ENCODE results near the gene GAREM1. TPM values are rescaled to one million over a fixed set of nuclear protein-coding genes. Genes with fewer than 3 reads are reported as not detected.

GAREM1 gene
- total and polyA plus RNA-seq, 2 donors (not counting 3 experiments of a cell fraction or from before 2014, with no cell fraction given): 0.69 to 1.0 TPM

DNA sequence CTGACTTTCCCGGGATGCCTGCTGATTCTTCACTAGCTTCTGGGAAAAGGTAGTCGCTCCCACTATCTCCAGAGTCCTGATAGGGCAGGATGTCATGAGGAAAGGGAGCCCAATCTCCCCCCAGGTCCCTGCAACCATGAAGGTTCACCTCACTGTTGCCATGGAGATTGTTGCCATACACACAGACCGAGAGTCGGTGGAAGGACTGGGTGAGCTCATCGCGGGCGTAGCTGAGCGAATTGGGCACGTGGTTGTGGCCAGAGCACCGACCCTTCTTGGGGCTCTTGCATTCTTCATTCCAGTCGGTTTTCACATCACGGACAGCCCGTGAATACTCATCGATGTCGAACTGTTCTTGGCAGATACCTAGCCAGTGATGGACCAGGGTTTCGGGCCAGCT, 183.4 kb downstream of the GAREM1 start:
- H3K4me1 ChIP-seq (ENCODE audit: control insufficient read depth, extremely low read depth, insufficient read depth, low read length): no peaks in the 10 kb centered on the region
- no peak overlapping the region for H3K4me2 ChIP-seq (ENCODE audit: insufficient read depth, low read length)
- FAIRE-seq (no peak), DNase-seq (ENCODE audit: low read depth, low spot score) (no peak)
- BruUV-seq (replicated peaks): no TSS peak
- POLR2A ChIA-PET: no interaction called here
- H3K79me2 ChIP-seq (ENCODE audit: control insufficient read depth, insufficient read depth, low read length): no peaks in the 10 kb centered on the region
- dilution Hi-C loops (cut with MboI; ENCODE audit: extremely low pct_ligation_motif_present, low sequenced_read_pairs) (no loop called here), intact Hi-C loops (cut with micrococcal nuclease) (no loop called here)
- H3K9ac ChIP-seq (replicated peaks; ENCODE audit: extremely low read depth, insufficient read depth, low read length): no peak overlapping the region
- no peaks in the 10 kb centered on the region for H4K20me1 ChIP-seq (replicated peaks; ENCODE audit: control insufficient read depth, extremely low read depth, insufficient read depth, low read length)
- TF ChIP-seq POLR2AphosphoS5 (IDR thresholded peaks at IDR 0.05; ENCODE audit: insufficient read depth, low read depth, low read length): no peak
- no peak for TF ChIP-seq GATA2 (IDR thresholded peaks at IDR 0.05; ENCODE audit: insufficient read depth, insufficient read length, low read depth, low read length)
- TF ChIP-seq JUN (IDR thresholded peaks at IDR 0.05; ENCODE audit: borderline replicate concordance, insufficient read depth, insufficient read length, low read depth): no peak
- TF ChIP-seq, protein P1, sequence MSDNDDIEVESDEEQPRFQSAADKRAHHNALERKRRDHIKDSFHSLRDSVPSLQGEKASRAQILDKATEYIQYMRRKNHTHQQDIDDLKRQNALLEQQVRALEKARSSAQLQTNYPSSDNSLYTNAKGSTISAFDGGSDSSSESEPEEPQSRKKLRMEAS (IDR thresholded peaks at IDR 0.05; ENCODE audit: insufficient read depth, insufficient read length): no peak
- no peak for TF ChIP-seq FOS (IDR thresholded peaks at IDR 0.05; ENCODE audit: borderline replicate concordance, insufficient read depth, low read length)
- TF ChIP-seq MYC (IDR thresholded peaks at IDR 0.05; ENCODE audit: low read depth, low read length): no peak
- no peak for TF ChIP-seq POLR2A (IDR thresholded peaks at IDR 0.05; ENCODE audit: low read depth, low read length)
- TF ChIP-seq, protein P2, sequence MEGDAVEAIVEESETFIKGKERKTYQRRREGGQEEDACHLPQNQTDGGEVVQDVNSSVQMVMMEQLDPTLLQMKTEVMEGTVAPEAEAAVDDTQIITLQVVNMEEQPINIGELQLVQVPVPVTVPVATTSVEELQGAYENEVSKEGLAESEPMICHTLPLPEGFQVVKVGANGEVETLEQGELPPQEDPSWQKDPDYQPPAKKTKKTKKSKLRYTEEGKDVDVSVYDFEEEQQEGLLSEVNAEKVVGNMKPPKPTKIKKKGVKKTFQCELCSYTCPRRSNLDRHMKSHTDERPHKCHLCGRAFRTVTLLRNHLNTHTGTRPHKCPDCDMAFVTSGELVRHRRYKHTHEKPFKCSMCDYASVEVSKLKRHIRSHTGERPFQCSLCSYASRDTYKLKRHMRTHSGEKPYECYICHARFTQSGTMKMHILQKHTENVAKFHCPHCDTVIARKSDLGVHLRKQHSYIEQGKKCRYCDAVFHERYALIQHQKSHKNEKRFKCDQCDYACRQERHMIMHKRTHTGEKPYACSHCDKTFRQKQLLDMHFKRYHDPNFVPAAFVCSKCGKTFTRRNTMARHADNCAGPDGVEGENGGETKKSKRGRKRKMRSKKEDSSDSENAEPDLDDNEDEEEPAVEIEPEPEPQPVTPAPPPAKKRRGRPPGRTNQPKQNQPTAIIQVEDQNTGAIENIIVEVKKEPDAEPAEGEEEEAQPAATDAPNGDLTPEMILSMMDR (IDR thresholded peaks at IDR 0.05; ENCODE audit: extremely low read depth in 1 of 2, insufficient read depth in 1 of 2, low read depth in 1 of 2, low read length in 2 of 2): no peak
- no peak overlapping the region for H2AFZ ChIP-seq (ENCODE audit: low read depth, low read length)
- CTCF ChIA-PET: interaction anchor here (0.6 to 9.8 kb wide), 4 partner anchors 15 to 262 kb away, joined by 3 to 295 read pairs (median 7); partner anchors contain the start of gene GAREM1
- no peaks in the 10 kb centered on the region for H3K27me3 ChIP-seq (ENCODE audit: control insufficient read depth in 2 of 2, insufficient read depth in 2 of 2, low read length in 2 of 2)
- H3K27ac ChIP-seq (ENCODE audit: insufficient read depth, low read depth, low read length): no peak overlapping the region
- H3K9me3 ChIP-seq (replicated peaks; ENCODE audit: control insufficient read depth, insufficient read depth, low read length): no peaks in the 10 kb centered on the region
- H3K36me3 ChIP-seq (ENCODE audit: control insufficient read depth in 2 of 2, extremely low read depth in 1 of 2, insufficient read depth in 2 of 2, low read length in 2 of 2): no peaks in the 10 kb centered on the region
- H3K9me1 ChIP-seq (replicated peaks; ENCODE audit: control insufficient read depth, extremely low read depth, insufficient read depth, low read length): no peaks in the 10 kb centered on the region
- no peak overlapping the region for H3K4me3 ChIP-seq (replicated peaks in 1 of 3; ENCODE audit: insufficient read depth in 1 of 3, low read depth in 1 of 3, low read length in 3 of 3)

All from endothelial cell of umbilical vein (primary cell).